Body of pancreas (tissue), 4 donors: ENCODE results near the gene DGKD. TPM values are rescaled to one million over a fixed set of nuclear protein-coding genes. Genes with fewer than 3 reads are reported as not detected.
A peak's percentile ranks its signal among the peaks of the same experiment; 100 is the strongest.

ENCODE experiments used
- ATAC-seq: fragments of 150-250 bp; one replicate; pipeline ENCODE4 v1.9.1; 2016
- DNase-seq, 4 donors: peaks; one replicate each; pipeline ENCODE4 v3.0.0-alpha.2; 2019
- H3K27ac ChIP-seq, 4 donors: fragments of 200-600 bp; sonication (generic); 1 replicate in 3 of 4; 2 replicates in 1 of 4; pipeline versions ENCODE4 v1.5.1 to v1.6.1; 2016 to 2019; ENCODE audit warnings: mild to moderate bottlenecking in 1 of 4, mixed read lengths in 1 of 4, moderate library complexity in 1 of 4
- H3K27me3 ChIP-seq, 2 donors: fragments of 200-600 bp; sonication (generic); one replicate each; pipeline ENCODE4 v1.6.0; 2016; ENCODE audit warnings: mild to moderate bottlenecking in 1 of 2
- H3K36me3 ChIP-seq, 2 donors: fragments of 200-600 bp; sonication (generic); replicated peaks in 1 of 2; 2 replicates each; pipeline ENCODE4 v1.5.1; 2016; ENCODE audit warnings: low read depth in 2 of 2; ENCODE audit not compliant: insufficient read depth in 1 of 2
- H3K4me1 ChIP-seq: fragments of 200-600 bp; sonication (generic); one replicate; pipeline ENCODE4 v1.6.0; 2016
- H3K4me3 ChIP-seq, 2 donors: fragments of 200-600 bp; sonication (generic); 1 replicate in 1 of 2; 2 replicates in 1 of 2; pipeline ENCODE4 v1.5.1; 2016 to 2019
- H3K9me3 ChIP-seq, 3 donors: fragments of 200-600 bp; sonication (generic); 1 replicate in 2 of 3; 2 replicates in 1 of 3; pipeline ENCODE4 v1.5.1; 2016
- POLR2A ChIP-seq, 3 donors: fragments of 450-650 bp; IDR thresholded peaks; one replicate each; pipeline ENCODE4 v1.6.1; 2016; ENCODE audit warnings: antibody characterized with exemption in 3 of 3, mild to moderate bottlenecking in 2 of 3
- WGBS, 2 donors: methylation state at CpG; one replicate each; pipeline ENCODE4 v1.1.5; 2017; 5-methylcytosine and 5-hydroxymethylcytosine counted together
- intact Hi-C: fragments of 100-400 bp; cut with DNase I; formaldehyde crosslinking; loops from one replicate; pipeline ENCODE4 v1.15.1; 2023
- total RNA-seq, 2 donors: library from RNA; depleted of rRNA; stranded (reverse); fragments of >200 nt; gene quantifications; one replicate each; pipeline ENCODE4 v1.1.0, GENCODE V29; 2016
- TF ChIP-seq, protein P1 (sequence below), 7 experiments: fragments of 450-650 bp in 4 of 7; fragments of 200-600 bp in 3 of 7; sonication (generic) in 3 of 7; IDR thresholded peaks; one replicate each; pipeline ENCODE4 v1.5.1; 2016 to 2019; ENCODE audit warnings: antibody characterized with exemption in 7 of 7

The DGKD gene
- total RNA-seq, 2 donors from 2014 or later: 9.1 to 30.3 TPM

- intact Hi-C loops: no loop called here
- WGBS, 2 donors: 95 to 99% methylated on average over 4 of the region's 4 CpGs
- no peak for DNase-seq
- TF ChIP-seq POLR2A (IDR thresholded peaks at IDR 0.05): no peak
- TF ChIP-seq, protein P1, sequence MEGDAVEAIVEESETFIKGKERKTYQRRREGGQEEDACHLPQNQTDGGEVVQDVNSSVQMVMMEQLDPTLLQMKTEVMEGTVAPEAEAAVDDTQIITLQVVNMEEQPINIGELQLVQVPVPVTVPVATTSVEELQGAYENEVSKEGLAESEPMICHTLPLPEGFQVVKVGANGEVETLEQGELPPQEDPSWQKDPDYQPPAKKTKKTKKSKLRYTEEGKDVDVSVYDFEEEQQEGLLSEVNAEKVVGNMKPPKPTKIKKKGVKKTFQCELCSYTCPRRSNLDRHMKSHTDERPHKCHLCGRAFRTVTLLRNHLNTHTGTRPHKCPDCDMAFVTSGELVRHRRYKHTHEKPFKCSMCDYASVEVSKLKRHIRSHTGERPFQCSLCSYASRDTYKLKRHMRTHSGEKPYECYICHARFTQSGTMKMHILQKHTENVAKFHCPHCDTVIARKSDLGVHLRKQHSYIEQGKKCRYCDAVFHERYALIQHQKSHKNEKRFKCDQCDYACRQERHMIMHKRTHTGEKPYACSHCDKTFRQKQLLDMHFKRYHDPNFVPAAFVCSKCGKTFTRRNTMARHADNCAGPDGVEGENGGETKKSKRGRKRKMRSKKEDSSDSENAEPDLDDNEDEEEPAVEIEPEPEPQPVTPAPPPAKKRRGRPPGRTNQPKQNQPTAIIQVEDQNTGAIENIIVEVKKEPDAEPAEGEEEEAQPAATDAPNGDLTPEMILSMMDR (IDR thresholded peaks at IDR 0.05): no peak
- no peaks in the 10 kb centered on the region for H3K36me3 ChIP-seq
- no peak overlapping the region for H3K4me3 ChIP-seq
- no peaks in the 10 kb centered on the region for H3K9me3 ChIP-seq
- peak overlapping the region in 2 of 4 donors; percentile 24 to 37 for H3K27ac ChIP-seq
- no peaks in the 10 kb centered on the region for H3K27me3 ChIP-seq
- H3K4me1 ChIP-seq: peaks cover 36% of the 10 kb centered on the region
- no peak for ATAC-seq
These were observed 58.8 kb downstream of the DGKD start for GRCh38 chr2:233413046-233413445.

GRCh38 chr2:233413559-233414272, 59.4 kb downstream of the DGKD start:
- DNase-seq: peak; percentile 51 to 67 (median 56)
- TF ChIP-seq, protein P1 (IDR thresholded peaks at IDR 0.05): no peak
- no peak for TF ChIP-seq POLR2A (IDR thresholded peaks at IDR 0.05)
- no peaks in the 10 kb centered on the region for H3K27me3 ChIP-seq
- peak overlapping the region in 3 of 4 donors; percentile 24 to 37 (median 29) for H3K27ac ChIP-seq
- H3K9me3 ChIP-seq: no peaks in the 10 kb centered on the region
- peaks cover 31% of the 10 kb centered on the region for H3K4me1 ChIP-seq
- intact Hi-C loops: no loop called here
- WGBS, 2 donors: 63 to 72% methylated on average over 9 of the region's 9 CpGs
- no peak overlapping the region for H3K4me3 ChIP-seq
- peak; percentile 69 for ATAC-seq
- no peaks in the 10 kb centered on the region for H3K36me3 ChIP-seq

DNA sequence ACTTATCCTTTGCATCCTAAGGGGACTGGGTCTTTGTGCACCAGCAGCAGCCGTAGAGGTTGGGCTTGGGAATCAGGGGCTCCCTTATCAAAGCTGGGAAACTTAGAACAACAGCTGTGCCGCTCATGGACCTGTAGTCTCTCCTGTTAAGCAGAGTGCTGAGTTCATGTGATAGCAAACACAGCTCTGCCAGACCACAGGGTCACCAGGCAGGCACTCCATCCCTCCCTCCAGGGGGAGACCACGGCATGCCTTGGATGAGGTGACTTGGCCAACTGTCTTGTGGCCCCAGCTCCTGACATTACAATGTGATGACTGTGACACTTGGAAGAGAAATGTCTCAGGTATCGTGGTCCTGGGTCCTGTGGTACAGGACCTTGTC, 60.0 kb downstream of the DGKD start:
- Histone ChIP-seq H3K36me3 (no peaks in the 10 kb centered on the region), H3K4me3 (no peak overlapping the region), H3K27ac (peak overlapping the region in 2 of 4 donors; percentile 16 to 24), H3K9me3 (no peaks in the 10 kb centered on the region), H3K4me1 (peaks cover 25% of the 10 kb centered on the region), H3K27me3 (no peaks in the 10 kb centered on the region)
- 92 to 97% methylated on average over 4 of the region's 4 CpGs for WGBS, 2 donors
- intact Hi-C loops: no loop called here
- no peak for DNase-seq
- no peak for TF ChIP-seq POLR2A (IDR thresholded peaks at IDR 0.05)
- TF ChIP-seq, protein P1 (IDR thresholded peaks at IDR 0.05): no peak
- no peak for ATAC-seq

DNA sequence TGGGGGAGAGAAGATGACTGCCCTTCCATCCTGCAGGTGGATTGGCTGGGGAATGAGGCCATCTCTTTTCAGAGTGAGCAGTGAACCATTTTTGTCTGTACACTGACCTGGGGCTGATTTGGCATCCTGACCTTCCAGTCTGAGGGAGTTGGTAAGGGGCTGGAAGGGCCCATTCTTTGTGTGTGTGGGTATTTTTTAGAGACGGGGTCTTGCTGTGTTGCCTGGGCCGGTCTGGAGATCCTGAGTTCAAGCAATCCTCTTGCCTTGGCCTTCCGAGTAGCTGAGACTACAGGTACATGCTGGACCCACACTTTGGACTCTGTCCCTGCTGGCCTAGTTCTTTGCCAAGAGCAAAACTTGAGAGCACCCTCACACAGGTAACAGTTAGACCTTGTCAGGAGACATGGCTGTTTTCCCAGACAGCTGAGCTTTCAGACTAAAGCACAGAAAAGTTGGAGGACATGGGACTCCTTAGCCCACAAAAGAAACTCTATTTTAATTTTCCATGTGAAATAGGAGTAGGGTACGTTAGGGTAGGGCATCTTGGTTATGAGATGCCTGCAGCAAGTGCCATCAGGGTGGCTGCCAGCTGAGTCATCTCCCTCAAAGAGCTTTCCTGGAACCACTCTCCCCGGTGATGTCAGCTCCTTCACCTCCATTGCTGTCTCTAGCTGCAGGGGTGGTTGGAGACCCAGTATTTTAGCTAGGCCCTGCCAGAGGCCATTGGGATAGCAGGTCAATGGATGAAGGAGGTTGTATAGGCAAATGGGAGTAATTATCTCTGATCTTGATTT, 60.7 kb downstream of the DGKD start:
- H3K9me3 ChIP-seq: no peaks in the 10 kb centered on the region
- H3K4me1 ChIP-seq: peaks cover 18% of the 10 kb centered on the region
- no peaks in the 10 kb centered on the region for H3K36me3 ChIP-seq
- peak in 2 of 4 donors; percentile 23 to 38 for DNase-seq
- no peak for TF ChIP-seq POLR2A (IDR thresholded peaks at IDR 0.05)
- TF ChIP-seq, protein P1 (IDR thresholded peaks at IDR 0.05): no peak
- ATAC-seq: no peak
- intact Hi-C loops: no loop called here
- WGBS, 2 donors: 87 to 92% methylated on average over 5 of the region's 5 CpGs
- H3K27me3 ChIP-seq: no peaks in the 10 kb centered on the region
- H3K4me3 ChIP-seq: no peak overlapping the region
- H3K27ac ChIP-seq: no peak overlapping the region
